ENCODE results near the gene SH3TC1. TPM values are rescaled to one million over a fixed set of nuclear protein-coding genes. Genes with fewer than 3 reads are reported as not detected.

SH3TC1 gene
- total and polyA plus RNA-seq, 10 of the 15 experiments (the other 5 are each of a cell fraction or from before 2014, with no cell fraction given) = 0.19 to 47.0 (median 18.4) TPM

DNA sequence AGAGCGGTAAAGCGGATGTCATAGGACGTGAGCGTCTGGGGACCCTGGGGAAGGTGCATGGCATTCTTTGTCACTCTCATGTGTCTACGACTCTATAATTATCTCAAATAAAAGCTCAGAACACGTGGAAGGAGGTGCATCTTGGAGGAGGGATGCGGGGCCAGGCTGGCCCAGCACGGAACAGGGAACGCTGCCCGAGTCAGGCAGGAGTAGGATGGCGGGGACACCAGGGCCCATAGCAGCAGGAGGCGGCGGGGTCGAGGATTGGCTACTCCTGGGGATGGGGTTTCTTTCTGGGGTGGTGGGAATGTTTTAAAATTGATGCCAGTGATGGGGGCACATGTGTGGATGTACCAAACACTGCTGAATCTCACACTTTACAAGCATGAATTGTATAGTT is 65.0 kb downstream of the SH3TC1 start (continued):
- TF ChIP-seq JUND (IDR thresholded peaks at IDR 0.05; ENCODE audit: low read depth, low read length) (no peak), NFYA (IDR thresholded peaks at IDR 0.05; ENCODE audit: borderline replicate concordance, low read depth, low read length) (no peak), MTA2 (IDR thresholded peaks at IDR 0.05; ENCODE audit: low read depth) (no peak)
- TF ChIP-seq, protein P1, sequence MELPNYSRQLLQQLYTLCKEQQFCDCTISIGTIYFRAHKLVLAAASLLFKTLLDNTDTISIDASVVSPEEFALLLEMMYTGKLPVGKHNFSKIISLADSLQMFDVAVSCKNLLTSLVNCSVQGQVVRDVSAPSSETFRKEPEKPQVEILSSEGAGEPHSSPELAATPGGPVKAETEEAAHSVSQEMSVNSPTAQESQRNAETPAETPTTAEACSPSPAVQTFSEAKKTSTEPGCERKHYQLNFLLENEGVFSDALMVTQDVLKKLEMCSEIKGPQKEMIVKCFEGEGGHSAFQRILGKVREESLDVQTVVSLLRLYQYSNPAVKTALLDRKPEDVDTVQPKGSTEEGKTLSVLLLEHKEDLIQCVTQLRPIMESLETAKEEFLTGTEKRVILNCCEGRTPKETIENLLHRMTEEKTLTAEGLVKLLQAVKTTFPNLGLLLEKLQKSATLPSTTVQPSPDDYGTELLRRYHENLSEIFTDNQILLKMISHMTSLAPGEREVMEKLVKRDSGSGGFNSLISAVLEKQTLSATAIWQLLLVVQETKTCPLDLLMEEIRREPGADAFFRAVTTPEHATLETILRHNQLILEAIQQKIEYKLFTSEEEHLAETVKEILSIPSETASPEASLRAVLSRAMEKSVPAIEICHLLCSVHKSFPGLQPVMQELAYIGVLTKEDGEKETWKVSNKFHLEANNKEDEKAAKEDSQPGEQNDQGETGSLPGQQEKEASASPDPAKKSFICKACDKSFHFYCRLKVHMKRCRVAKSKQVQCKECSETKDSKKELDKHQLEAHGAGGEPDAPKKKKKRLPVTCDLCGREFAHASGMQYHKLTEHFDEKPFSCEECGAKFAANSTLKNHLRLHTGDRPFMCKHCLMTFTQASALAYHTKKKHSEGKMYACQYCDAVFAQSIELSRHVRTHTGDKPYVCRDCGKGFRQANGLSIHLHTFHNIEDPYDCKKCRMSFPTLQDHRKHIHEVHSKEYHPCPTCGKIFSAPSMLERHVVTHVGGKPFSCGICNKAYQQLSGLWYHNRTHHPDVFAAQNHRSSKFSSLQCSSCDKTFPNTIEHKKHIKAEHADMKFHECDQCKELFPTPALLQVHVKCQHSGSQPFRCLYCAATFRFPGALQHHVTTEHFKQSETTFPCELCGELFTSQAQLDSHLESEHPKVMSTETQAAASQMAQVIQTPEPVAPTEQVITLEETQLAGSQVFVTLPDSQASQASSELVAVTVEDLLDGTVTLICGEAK (IDR thresholded peaks at IDR 0.05; ENCODE audit: borderline replicate concordance) = no peak

DNA sequence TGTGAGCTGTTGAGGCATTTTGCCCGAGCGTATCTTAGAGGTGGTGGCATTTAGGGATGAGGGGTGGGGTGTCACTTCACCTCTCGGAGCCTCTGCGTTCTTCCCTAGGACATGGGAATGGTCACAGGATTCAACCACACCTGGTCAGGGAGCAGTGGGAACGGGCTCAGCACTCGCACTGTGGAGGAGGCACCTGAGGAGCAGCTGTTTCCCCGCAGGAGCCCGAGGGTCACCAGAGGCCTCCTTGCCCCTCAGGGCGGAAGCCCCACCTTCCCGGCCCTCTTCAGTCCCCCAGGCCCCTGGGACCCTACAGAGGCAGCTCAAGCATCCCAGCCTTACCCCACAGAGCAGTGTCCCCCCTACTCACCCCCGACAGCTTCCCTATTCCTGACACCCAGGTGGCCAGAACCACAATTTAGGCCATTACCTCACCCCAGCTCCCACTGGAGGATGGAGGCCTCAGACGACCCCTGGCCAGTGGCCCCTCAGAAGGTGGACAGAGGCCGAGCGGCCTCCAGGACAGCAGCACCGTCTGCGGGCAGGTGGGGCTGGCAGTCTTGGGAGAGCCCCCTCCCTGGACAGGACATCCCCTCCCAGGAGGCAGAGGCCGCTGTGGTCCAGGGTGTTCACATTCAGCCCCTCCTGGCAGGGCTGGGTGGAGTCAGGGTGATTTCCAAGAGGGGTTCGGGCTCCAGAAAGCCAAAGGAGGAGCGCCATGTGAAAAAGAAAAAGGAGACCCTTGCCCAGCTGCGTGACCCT is 66.3 kb downstream of the SH3TC1 start:
- ChIA-PET RAD21 (ENCODE audit: unreplicated experiment) (interaction anchor here (1.0 to 4.4 kb wide), 3 partner anchors 23 to 137 kb away, joined by 3 to 16 read pairs (median 5); no protein-coding TSS in a partner anchor), SMC1A (ENCODE audit: uncharacterized antibody, unreplicated experiment) (no interaction called here), POLR2A (no interaction called here), CTCF (interaction anchor here (1.1 to 2.7 kb wide), 3 partner anchors 89 to 143 kb away, joined by 3 to 24 read pairs (median 5); no protein-coding TSS in a partner anchor)
- no peak overlapping the region for H3K9ac ChIP-seq (ENCODE audit: control insufficient read depth, insufficient read depth, low read length)
- no peaks in the 10 kb centered on the region for H3K4me1 ChIP-seq (ENCODE audit: control insufficient read depth, insufficient read depth, low read length)
- H2AFZ ChIP-seq (ENCODE audit: control insufficient read depth, low read depth, low read length) = no peak overlapping the region
- no peak overlapping the region for H3K27ac ChIP-seq (ENCODE audit: control insufficient read depth, insufficient read depth)
- H3K27me3 ChIP-seq (replicated peaks in 1 of 2; ENCODE audit: control insufficient read depth in 2 of 2, insufficient read depth in 2 of 2, low read length in 1 of 2) = peaks cover under 1 to 3% of the 10 kb centered on the region in 2 experiments; a peak in 3 of 4 replicates
- no peak overlapping the region for H3K4me2 ChIP-seq (ENCODE audit: control insufficient read depth, insufficient read depth)
- no peaks in the 10 kb centered on the region for H3K36me3 ChIP-seq (ENCODE audit: control insufficient read depth in 2 of 2, insufficient read depth in 2 of 2, low read length in 1 of 2)
- H3K4me3 ChIP-seq = no peak overlapping the region
- DNase-seq (ENCODE audit: low read depth, low spot score) (no peak), FAIRE-seq (no peak), ATAC-seq (no peak)
- WGBS (ENCODE audit: insufficient coverage, insufficient replicate concordance, low lambda C conversion rate, missing lambda C conversion rate) = 28% methylated on average over 20 of the region's 20 CpGs
- no peaks in the 10 kb centered on the region for H3K79me2 ChIP-seq (ENCODE audit: control insufficient read depth, insufficient read depth, low read length)
- in situ Hi-C loops (cut with MboI) (loop anchor here (10.0 kb wide), 1 partner anchor 329 kb away; the partner anchor contains the start of gene CPZ), intact Hi-C loops (cut with micrococcal nuclease; ENCODE audit: unreplicated experiment) (no loop called here)
- BruUV-seq (replicated peaks) = no TSS peak
- H3K9me3 ChIP-seq (replicated peaks; ENCODE audit: control insufficient read depth, insufficient read depth, low read length) = no peaks in the 10 kb centered on the region
- H4K20me1 ChIP-seq (ENCODE audit: control insufficient read depth, insufficient read depth) = no peaks in the 10 kb centered on the region
- TF ChIP-seq CBX3 (IDR thresholded peaks at IDR 0.05; ENCODE audit: borderline replicate concordance, low read depth) (no peak), TCF7 (IDR thresholded peaks at IDR 0.05; ENCODE audit: borderline replicate concordance) (no peak), TCF12 (IDR thresholded peaks at IDR 0.05; ENCODE audit: low read depth, low read length) (no peak)
- TF ChIP-seq, protein P2, sequence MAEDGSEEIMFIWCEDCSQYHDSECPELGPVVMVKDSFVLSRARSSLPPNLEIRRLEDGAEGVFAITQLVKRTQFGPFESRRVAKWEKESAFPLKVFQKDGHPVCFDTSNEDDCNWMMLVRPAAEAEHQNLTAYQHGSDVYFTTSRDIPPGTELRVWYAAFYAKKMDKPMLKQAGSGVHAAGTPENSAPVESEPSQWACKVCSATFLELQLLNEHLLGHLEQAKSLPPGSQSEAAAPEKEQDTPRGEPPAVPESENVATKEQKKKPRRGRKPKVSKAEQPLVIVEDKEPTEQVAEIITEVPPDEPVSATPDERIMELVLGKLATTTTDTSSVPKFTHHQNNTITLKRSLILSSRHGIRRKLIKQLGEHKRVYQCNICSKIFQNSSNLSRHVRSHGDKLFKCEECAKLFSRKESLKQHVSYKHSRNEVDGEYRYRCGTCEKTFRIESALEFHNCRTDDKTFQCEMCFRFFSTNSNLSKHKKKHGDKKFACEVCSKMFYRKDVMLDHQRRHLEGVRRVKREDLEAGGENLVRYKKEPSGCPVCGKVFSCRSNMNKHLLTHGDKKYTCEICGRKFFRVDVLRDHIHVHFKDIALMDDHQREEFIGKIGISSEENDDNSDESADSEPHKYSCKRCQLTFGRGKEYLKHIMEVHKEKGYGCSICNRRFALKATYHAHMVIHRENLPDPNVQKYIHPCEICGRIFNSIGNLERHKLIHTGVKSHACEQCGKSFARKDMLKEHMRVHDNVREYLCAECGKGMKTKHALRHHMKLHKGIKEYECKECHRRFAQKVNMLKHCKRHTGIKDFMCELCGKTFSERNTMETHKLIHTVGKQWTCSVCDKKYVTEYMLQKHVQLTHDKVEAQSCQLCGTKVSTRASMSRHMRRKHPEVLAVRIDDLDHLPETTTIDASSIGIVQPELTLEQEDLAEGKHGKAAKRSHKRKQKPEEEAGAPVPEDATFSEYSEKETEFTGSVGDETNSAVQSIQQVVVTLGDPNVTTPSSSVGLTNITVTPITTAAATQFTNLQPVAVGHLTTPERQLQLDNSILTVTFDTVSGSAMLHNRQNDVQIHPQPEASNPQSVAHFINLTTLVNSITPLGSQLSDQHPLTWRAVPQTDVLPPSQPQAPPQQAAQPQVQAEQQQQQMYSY (CRISPR knock-in tag; IDR thresholded peaks at IDR 0.05) = no peak
- TF ChIP-seq, protein P3, sequence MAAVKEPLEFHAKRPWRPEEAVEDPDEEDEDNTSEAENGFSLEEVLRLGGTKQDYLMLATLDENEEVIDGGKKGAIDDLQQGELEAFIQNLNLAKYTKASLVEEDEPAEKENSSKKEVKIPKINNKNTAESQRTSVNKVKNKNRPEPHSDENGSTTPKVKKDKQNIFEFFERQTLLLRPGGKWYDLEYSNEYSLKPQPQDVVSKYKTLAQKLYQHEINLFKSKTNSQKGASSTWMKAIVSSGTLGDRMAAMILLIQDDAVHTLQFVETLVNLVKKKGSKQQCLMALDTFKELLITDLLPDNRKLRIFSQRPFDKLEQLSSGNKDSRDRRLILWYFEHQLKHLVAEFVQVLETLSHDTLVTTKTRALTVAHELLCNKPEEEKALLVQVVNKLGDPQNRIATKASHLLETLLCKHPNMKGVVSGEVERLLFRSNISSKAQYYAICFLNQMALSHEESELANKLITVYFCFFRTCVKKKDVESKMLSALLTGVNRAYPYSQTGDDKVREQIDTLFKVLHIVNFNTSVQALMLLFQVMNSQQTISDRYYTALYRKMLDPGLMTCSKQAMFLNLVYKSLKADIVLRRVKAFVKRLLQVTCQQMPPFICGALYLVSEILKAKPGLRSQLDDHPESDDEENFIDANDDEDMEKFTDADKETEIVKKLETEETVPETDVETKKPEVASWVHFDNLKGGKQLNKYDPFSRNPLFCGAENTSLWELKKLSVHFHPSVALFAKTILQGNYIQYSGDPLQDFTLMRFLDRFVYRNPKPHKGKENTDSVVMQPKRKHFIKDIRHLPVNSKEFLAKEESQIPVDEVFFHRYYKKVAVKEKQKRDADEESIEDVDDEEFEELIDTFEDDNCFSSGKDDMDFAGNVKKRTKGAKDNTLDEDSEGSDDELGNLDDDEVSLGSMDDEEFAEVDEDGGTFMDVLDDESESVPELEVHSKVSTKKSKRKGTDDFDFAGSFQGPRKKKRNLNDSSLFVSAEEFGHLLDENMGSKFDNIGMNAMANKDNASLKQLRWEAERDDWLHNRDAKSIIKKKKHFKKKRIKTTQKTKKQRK (IDR thresholded peaks at IDR 0.05; ENCODE audit: low read depth, low read length) = no peak

Measured in GM12878 (cell line).